ENCODE data around the gene MTARC2.

GRCh38 chr1:220786057-220786336 lies 37.9 kb downstream of the MTARC2 start:
- no peak for TF ChIP-seq CTCF (conservative IDR thresholded peaks at IDR 0.05)
- no peak for TF ChIP-seq ZFX (IDR thresholded peaks at IDR 0.05)

All from C4-2B (cell line).